CD4-positive, alpha-beta T cell treated with Interleukin-4 for 1 hour (primary cell): ENCODE measurements around the gene PDIA4.
A peak's percentile ranks its signal among the peaks of the same experiment; 100 is the strongest.
"Not testable (repeated sequence)": the region's sequence is repeated elsewhere in the genome, so short reads cannot be mapped to it uniquely, and the experiment has no call there.

Experiments
- DNase-seq, 2 donors: peaks; one replicate each; pipeline ENCODE4 v3.0.0-alpha.2; 2020 to 2022

The PDIA4 gene

GRCh38 chr7:149028346-149029109 is at the start of gene PDIA4:
Gene PDIA4 (minus strand): TSS chr7:149028505. CDS start chr7:149028408, 97 bp downstream.
- DNase-seq = peak; percentile 99

- no peak for DNase-seq
Observed at GRCh38 chr7:149077594-149077993, 49.3 kb upstream of the PDIA4 start.

GRCh38 chr7:149075286-149075685 is 47.0 kb upstream of the PDIA4 start:
- no peak for DNase-seq

- no peak for DNase-seq
Observed at GRCh38 chr7:149074116-149074885, 46.0 kb upstream of the PDIA4 start.

- no peak for DNase-seq
Observed at GRCh38 chr7:149072438-149072775, 44.1 kb upstream of the PDIA4 start.

GRCh38 chr7:149071641-149072437 is 43.5 kb upstream of the PDIA4 start:
- DNase-seq = peak; percentile 64 to 66

- DNase-seq = no peak
Observed at GRCh38 chr7:149071182-149071635, 42.9 kb upstream of the PDIA4 start.

GRCh38 chr7:149070372-149071125 is 42.2 kb upstream of the PDIA4 start:
- DNase-seq = no peak

- DNase-seq = no peak
Observed at GRCh38 chr7:149067869-149068268, 39.6 kb upstream of the PDIA4 start.

GRCh38 chr7:149063476-149063875 is 35.2 kb upstream of the PDIA4 start:
- DNase-seq = no peak

- not testable (repeated sequence) for DNase-seq
Observed at GRCh38 chr7:149062217-149062899, 34.1 kb upstream of the PDIA4 start.

- no peak for DNase-seq
Observed at GRCh38 chr7:149060156-149060555, 31.9 kb upstream of the PDIA4 start.

- DNase-seq = no peak
Observed at GRCh38 chr7:149053885-149054284, 25.6 kb upstream of the PDIA4 start.

- no peak for DNase-seq
Observed at GRCh38 chr7:149053384-149053783, 25.1 kb upstream of the PDIA4 start.

GRCh38 chr7:149050941-149051340 is 22.6 kb upstream of the PDIA4 start:
- DNase-seq = no peak

GRCh38 chr7:149048805-149049204 is 20.5 kb upstream of the PDIA4 start:
- no peak for DNase-seq

GRCh38 chr7:149046416-149046815 is 18.1 kb upstream of the PDIA4 start:
- no peak for DNase-seq

GRCh38 chr7:149043936-149044335 is 15.6 kb upstream of the PDIA4 start:
- DNase-seq = no peak

GRCh38 chr7:149041350-149041749 is 13.0 kb upstream of the PDIA4 start:
- DNase-seq = no peak

GRCh38 chr7:149038641-149039040 is 10.3 kb upstream of the PDIA4 start:
- DNase-seq = not testable (repeated sequence)

GRCh38 chr7:149036676-149037075 is 8.4 kb upstream of the PDIA4 start:
- no peak for DNase-seq

GRCh38 chr7:149031353-149031910 is 3.1 kb upstream of the PDIA4 start:
- no peak for DNase-seq
